K562 (cell line): Measurements from ENCODE around the gene PID1.

Experiments
- CEBPB ChIP-seq: fragments of 450-650 bp; IDR thresholded peaks from 2 replicates; pipeline ENCODE4 v1.6.1; 2016; ENCODE audit warnings: missing genetic modification characterization, missing compliant biosample characterization
- CTCF ChIP-seq, 3 experiments: IDR thresholded peaks in 2 of 3; conservative IDR thresholded peaks in 1 of 3; 2 replicates each; pipeline ENCODE4 v1.5.1; 2011 to 2012; ENCODE audit warnings: low read length in 3 of 3, mild to moderate bottlenecking in 3 of 3, control low read depth in 2 of 3, improper control_type of control experiment in 1 of 3, inconsistent platforms in 1 of 3, low read depth in 1 of 3, mixed read lengths in 1 of 3, moderate library complexity in 1 of 3; ENCODE audit not compliant: insufficient read depth in 2 of 3
- FOSL1 ChIP-seq: fragments of 200-800 bp; sonication (Bioruptor generic); conservative IDR thresholded peaks from 2 replicates; pipeline ENCODE4 v1.6.1; 2016; ENCODE audit warnings: missing genetic modification characterization, missing compliant biosample characterization
- POLR2A ChIP-seq: fragments of 450-650 bp; conservative IDR thresholded peaks from 2 replicates; pipeline ENCODE4 v1.6.1; 2016
- RFX5 ChIP-seq: IDR thresholded peaks from 2 replicates; pipeline ENCODE4 v1.6.1; 2011; ENCODE audit warnings: low read depth, mild to moderate bottlenecking, improper control_type of control experiment, low read length
- ZHX1 ChIP-seq: fragments of 150-350 bp; conservative IDR thresholded peaks from 2 replicates; pipeline ENCODE4 v1.6.1; 2014; ENCODE audit warnings: low read length
- ZNF507 ChIP-seq: conservative IDR thresholded peaks from 2 replicates; pipeline ENCODE4 v1.6.1; 2017; ENCODE audit warnings: missing genetic modification characterization, missing compliant biosample characterization

- TF ChIP-seq CTCF (IDR thresholded peaks at IDR 0.05 in 2 of 3, conservative IDR thresholded peaks at IDR 0.05 in 1 of 3; ENCODE audit: insufficient read depth in 2 of 3, low read depth in 1 of 3, low read length in 3 of 3) (no peak), RFX5 (no peak), ZNF507 (no peak), POLR2A (no peak), FOSL1 (tag) (no peak), CEBPB (tag) (no peak), ZHX1 (no peak)
These were observed 49.4 kb downstream of the PID1 start for GRCh38 chr2:229221641-229222040.
